Measurements from ENCODE around the gene GOLGA6L25. TPM values are rescaled to one million over a fixed set of nuclear protein-coding genes. Genes with fewer than 3 reads are reported as not detected.

The GOLGA6L25 gene
- total and polyA plus RNA-seq, 9 of the 15 experiments (the other 6 are each of a cell fraction or from before 2014, with no cell fraction given) = not detected

Small RNA genes lying within 50 kb of the gene (small RNA-seq; reads per million reads assigned to genes)
- gene AC138749.2 (not detected), gene RF00017 (not detected)

Other genes with a start within 250 kb of the GOLGA6L25 start
- gene HERC2, start 231.4 kb upstream of the GOLGA6L25 start, total RNA-seq (2014; rRNA removed) = 41.0 and 54.1 TPM in 2 replicates
- gene HERC2, start 231.4 kb upstream of the GOLGA6L25 start, total RNA-seq (2014; rRNA removed; fragmentation: Illumina TruSeq; extraction: Trizol) = 48.0 and 52.5 TPM in 2 replicates
- gene HERC2, start 231.4 kb upstream of the GOLGA6L25 start, total RNA-seq (2015; rRNA removed; fragmentation: Illumina TruSeq; extraction: Trizol) = 37.5 and 42.6 TPM in 2 replicates
- gene HERC2, start 231.4 kb upstream of the GOLGA6L25 start, total RNA-seq (2021) = 66.2 and 76.9 TPM in 2 replicates
- 30.5 and 33.0 TPM in 2 replicates for gene HERC2, start 231.4 kb upstream of the GOLGA6L25 start, polyA plus RNA-seq (2011; rRNA removed)
- gene HERC2, start 231.4 kb upstream of the GOLGA6L25 start, polyA plus RNA-seq (2014; fragmentation: Illumina TruSeq; extraction: Trizol) = 60.7 and 84.0 TPM in 2 replicates
- 10 to 100 TPM; 10.6 to 12.4 TPM for gene HERC2, start 231.4 kb upstream of the GOLGA6L25 start, polyA plus RNA-seq (2014; fragmentation: Nextera tagmentation; extraction: Ambion mirVana)
- gene HERC2, start 231.4 kb upstream of the GOLGA6L25 start, polyA plus RNA-seq (2014; rRNA removed) = 51.0 and 54.2 TPM in 2 replicates
- gene GOLGA6L24, start 195.5 kb upstream of the GOLGA6L25 start, total RNA-seq (2014; rRNA removed) = not detected in 2 replicates
- not detected in 2 replicates for gene GOLGA6L24, start 195.5 kb upstream of the GOLGA6L25 start, total RNA-seq (2014; rRNA removed; fragmentation: Illumina TruSeq; extraction: Trizol)
- gene GOLGA6L24, start 195.5 kb upstream of the GOLGA6L25 start, total RNA-seq (2015; rRNA removed; fragmentation: Illumina TruSeq; extraction: Trizol) = not detected in 2 replicates
- not detected in 2 replicates for gene GOLGA6L24, start 195.5 kb upstream of the GOLGA6L25 start, total RNA-seq (2021)
- gene GOLGA6L24, start 195.5 kb upstream of the GOLGA6L25 start, polyA plus RNA-seq (2011; rRNA removed) = not detected in 2 replicates
- 0.06 TPM in 1 of 2 replicates, not detected in the other for gene GOLGA6L24, start 195.5 kb upstream of the GOLGA6L25 start, polyA plus RNA-seq (2014; fragmentation: Illumina TruSeq; extraction: Trizol)
- gene GOLGA6L24, start 195.5 kb upstream of the GOLGA6L25 start, polyA plus RNA-seq (2014; fragmentation: Nextera tagmentation; extraction: Ambion mirVana) = not detected
- gene GOLGA6L24, start 195.5 kb upstream of the GOLGA6L25 start, polyA plus RNA-seq (2014; rRNA removed) = not detected in 2 replicates
- not detected in 2 replicates for gene GOLGA8F, start 174.9 kb upstream of the GOLGA6L25 start, total RNA-seq (2014; rRNA removed)
- gene GOLGA8F, start 174.9 kb upstream of the GOLGA6L25 start, total RNA-seq (2014; rRNA removed; fragmentation: Illumina TruSeq; extraction: Trizol) = 0.04 TPM in 1 of 2 replicates, not detected in the other
- gene GOLGA8F, start 174.9 kb upstream of the GOLGA6L25 start, total RNA-seq (2015; rRNA removed; fragmentation: Illumina TruSeq; extraction: Trizol) = not detected in 2 replicates
- gene GOLGA8F, start 174.9 kb upstream of the GOLGA6L25 start, total RNA-seq (2021) = not detected in 2 replicates
- 0.06 TPM in 1 of 2 replicates, not detected in the other for gene GOLGA8F, start 174.9 kb upstream of the GOLGA6L25 start, polyA plus RNA-seq (2011; rRNA removed)
- gene GOLGA8F, start 174.9 kb upstream of the GOLGA6L25 start, polyA plus RNA-seq (2014; fragmentation: Illumina TruSeq; extraction: Trizol) = not detected in 2 replicates
- not detected for gene GOLGA8F, start 174.9 kb upstream of the GOLGA6L25 start, polyA plus RNA-seq (2014; fragmentation: Nextera tagmentation; extraction: Ambion mirVana)
- gene GOLGA8F, start 174.9 kb upstream of the GOLGA6L25 start, polyA plus RNA-seq (2014; rRNA removed) = 0.04 TPM in 1 of 2 replicates, not detected in the other
- gene GOLGA8G, start 20.6 kb upstream of the GOLGA6L25 start, total RNA-seq (2014; rRNA removed) = not detected in 2 replicates
- gene GOLGA8G, start 20.6 kb upstream of the GOLGA6L25 start, total RNA-seq (2014; rRNA removed; fragmentation: Illumina TruSeq; extraction: Trizol) = 0.10 TPM in 1 of 2 replicates, not detected in the other
- gene GOLGA8G, start 20.6 kb upstream of the GOLGA6L25 start, total RNA-seq (2015; rRNA removed; fragmentation: Illumina TruSeq; extraction: Trizol) = 0.07 TPM in 1 of 2 replicates, not detected in the other
- not detected in 2 replicates for gene GOLGA8G, start 20.6 kb upstream of the GOLGA6L25 start, total RNA-seq (2021)
- gene GOLGA8G, start 20.6 kb upstream of the GOLGA6L25 start, polyA plus RNA-seq (2011; rRNA removed) = not detected in 2 replicates
- gene GOLGA8G, start 20.6 kb upstream of the GOLGA6L25 start, polyA plus RNA-seq (2014; fragmentation: Illumina TruSeq; extraction: Trizol) = 0.03 TPM in 1 of 2 replicates, not detected in the other
- gene GOLGA8G, start 20.6 kb upstream of the GOLGA6L25 start, polyA plus RNA-seq (2014; fragmentation: Nextera tagmentation; extraction: Ambion mirVana) = under 1 TPM in 1 of 2 experiments, not detected in 1; 0.03 TPM
- gene GOLGA8G, start 20.6 kb upstream of the GOLGA6L25 start, polyA plus RNA-seq (2014; rRNA removed) = 0.04 TPM in 1 of 2 replicates, not detected in the other
- not detected in 2 replicates for gene GOLGA8M, start 158.9 kb downstream of the GOLGA6L25 start, total RNA-seq (2014; rRNA removed)
- not detected in 2 replicates for gene GOLGA8M, start 158.9 kb downstream of the GOLGA6L25 start, total RNA-seq (2014; rRNA removed; fragmentation: Illumina TruSeq; extraction: Trizol)
- 0.11 TPM in 1 of 2 replicates, not detected in the other for gene GOLGA8M, start 158.9 kb downstream of the GOLGA6L25 start, total RNA-seq (2015; rRNA removed; fragmentation: Illumina TruSeq; extraction: Trizol)
- gene GOLGA8M, start 158.9 kb downstream of the GOLGA6L25 start, total RNA-seq (2021) = not detected in 2 replicates
- 0.12 TPM in 1 of 2 replicates, not detected in the other for gene GOLGA8M, start 158.9 kb downstream of the GOLGA6L25 start, polyA plus RNA-seq (2011; rRNA removed)
- not detected in 2 replicates for gene GOLGA8M, start 158.9 kb downstream of the GOLGA6L25 start, polyA plus RNA-seq (2014; fragmentation: Illumina TruSeq; extraction: Trizol)
- gene GOLGA8M, start 158.9 kb downstream of the GOLGA6L25 start, polyA plus RNA-seq (2014; fragmentation: Nextera tagmentation; extraction: Ambion mirVana) = not detected
- not detected in 2 replicates for gene GOLGA8M, start 158.9 kb downstream of the GOLGA6L25 start, polyA plus RNA-seq (2014; rRNA removed)